K562 (cell line): ENCODE data around the gene ELOVL1. TPM values are rescaled to one million over a fixed set of nuclear protein-coding genes. Genes with fewer than 3 reads are reported as not detected.

Experiments used
- BHLHE40 ChIP-seq: IDR thresholded peaks from 2 replicates; pipeline ENCODE4 v1.6.1; 2011; ENCODE audit warnings: low read length, improper control_type of control experiment
- CTCF ChIP-seq, 3 experiments: IDR thresholded peaks in 2 of 3; conservative IDR thresholded peaks in 1 of 3; 2 replicates each; pipeline ENCODE4 v1.5.1; 2011 to 2012; ENCODE audit warnings: low read length in 3 of 3, mild to moderate bottlenecking in 3 of 3, control low read depth in 2 of 3, improper control_type of control experiment in 1 of 3, inconsistent platforms in 1 of 3, low read depth in 1 of 3, mixed read lengths in 1 of 3, moderate library complexity in 1 of 3; ENCODE audit not compliant: insufficient read depth in 2 of 3
- ERF ChIP-seq: fragments of 450-650 bp; formaldehyde crosslinking; IDR thresholded peaks from 2 replicates; pipeline ENCODE4 v1.4.0; 2020; ENCODE audit warnings: mild to moderate bottlenecking, mixed read lengths
- ESRRA ChIP-seq: fragments of 450-650 bp; IDR thresholded peaks from 2 replicates; pipeline ENCODE4 v1.6.1; 2014; ENCODE audit warnings: low read depth, mild to moderate bottlenecking, moderate library complexity, borderline replicate concordance
- ETS2 ChIP-seq: IDR thresholded peaks from 2 replicates; pipeline ENCODE4 v1.6.1; 2016; ENCODE audit warnings: borderline replicate concordance, missing genetic modification characterization, mild to moderate bottlenecking, moderate library complexity, missing compliant biosample characterization; ENCODE audit not compliant: poor library complexity, severe bottlenecking
- ETV5 ChIP-seq: sonication (generic); formaldehyde crosslinking; IDR thresholded peaks from 2 replicates; pipeline ENCODE4 v1.4.0; 2020; ENCODE audit warnings: low read depth, mild to moderate bottlenecking, missing genetic modification reagents
- GATAD2A ChIP-seq: fragments of 450-650 bp; IDR thresholded peaks from 2 replicates; pipeline ENCODE4 v1.6.1; 2017
- HMG20B ChIP-seq: fragments of 250-450 bp; sonication (Bioruptor Pico); IDR thresholded peaks from 2 replicates; pipeline ENCODE4 v1.5.0; 2021; ENCODE audit warnings: mild to moderate bottlenecking
- MYNN ChIP-seq, 2 experiments: sonication (generic); formaldehyde crosslinking in 1 of 2; IDR thresholded peaks; 2 replicates each; pipeline versions ENCODE4 v1.5.0 to v1.6.1; 2016 to 2020; ENCODE audit warnings: antibody characterized with exemption in 1 of 2, missing genetic modification reagents in 1 of 2
- NBN ChIP-seq: fragments of 450-650 bp; IDR thresholded peaks from 2 replicates; pipeline ENCODE4 v1.6.1; 2016; ENCODE audit warnings: low read depth, mild to moderate bottlenecking
- NFATC3 ChIP-seq: fragments of 450-650 bp; IDR thresholded peaks from 2 replicates; pipeline ENCODE4 v1.6.1; 2017; ENCODE audit warnings: mild to moderate bottlenecking
- POLR2A ChIP-seq: fragments of 450-650 bp; conservative IDR thresholded peaks from 2 replicates; pipeline ENCODE4 v1.6.1; 2016
- PYGO2 ChIP-seq: fragments of 450-650 bp; IDR thresholded peaks from 2 replicates; pipeline ENCODE4 v1.6.1; 2016; ENCODE audit warnings: mild to moderate bottlenecking, missing genetic modification characterization, moderate library complexity, missing compliant biosample characterization
- RBFOX2 ChIP-seq: fragments of 200-400 bp; formaldehyde crosslinking; IDR thresholded peaks from 2 replicates; pipeline ENCODE4 v1.6.1; 2017; ENCODE audit warnings: low read depth, mild to moderate bottlenecking, low read length, moderate library complexity
- SAFB2 ChIP-seq: fragments of 200-400 bp; formaldehyde crosslinking; IDR thresholded peaks from 2 replicates; pipeline ENCODE4 v1.6.1; 2018; ENCODE audit warnings: borderline replicate concordance, low read length, low read depth, moderate library complexity; ENCODE audit not compliant: severe bottlenecking
- STAT5A ChIP-seq: IDR thresholded peaks from 2 replicates; pipeline ENCODE4 v1.6.1; 2012; ENCODE audit warnings: low read length, inconsistent platforms, borderline replicate concordance
- STAT5B ChIP-seq: fragments of 250-450 bp; sonication (Bioruptor Pico); IDR thresholded peaks from 2 replicates; pipeline ENCODE4 v1.8.0; 2021; ENCODE audit warnings: mild to moderate bottlenecking, inconsistent platforms
- TEAD1 ChIP-seq, 2 experiments: fragments of 450-650 bp in 1 of 2; sonication (generic) in 1 of 2; formaldehyde crosslinking; IDR thresholded peaks; 2 replicates each; pipeline versions ENCODE4 v1.4.0 to v1.8.0; 2020 to 2022; ENCODE audit warnings: mild to moderate bottlenecking in 2 of 2, missing genetic modification reagents in 1 of 2
- TEAD4 ChIP-seq, 2 experiments: sonication (generic) in 1 of 2; formaldehyde crosslinking in 1 of 2; IDR thresholded peaks; 2 replicates each; pipeline versions ENCODE4 v1.6.1 to v1.8.0; 2012 to 2022; ENCODE audit warnings: borderline replicate concordance in 1 of 2, inconsistent platforms in 1 of 2, low read length in 1 of 2, mild to moderate bottlenecking in 1 of 2, missing genetic modification reagents in 1 of 2
- TOE1 ChIP-seq, 2 experiments: fragments of 450-650 bp in 1 of 2; sonication (generic) in 1 of 2; formaldehyde crosslinking in 1 of 2; IDR thresholded peaks; 2 replicates each; pipeline versions ENCODE4 v1.7.1 to v1.8.0; 2016 to 2022; ENCODE audit warnings: borderline replicate concordance in 2 of 2, mild to moderate bottlenecking in 2 of 2, antibody characterized with exemption in 1 of 2, inconsistent platforms in 1 of 2, low read depth in 1 of 2, missing genetic modification reagents in 1 of 2, moderate library complexity in 1 of 2
- ZNF24 ChIP-seq: fragments of 450-650 bp; IDR thresholded peaks from 2 replicates; pipeline ENCODE4 v1.6.1; 2016
- ZNF584 ChIP-seq: fragments of 200-800 bp; sonication (Bioruptor generic); IDR thresholded peaks from 2 replicates; pipeline ENCODE4 v1.6.1; 2016; ENCODE audit warnings: low read depth, mild to moderate bottlenecking, missing genetic modification characterization, missing compliant biosample characterization
- polyA plus RNA-seq, 8 experiments: library from polyadenylated mRNA; depleted of rRNA in 4 of 8; stranded (reverse) in 5 of 8; unstranded in 3 of 8; fragments of >200 nt; fragmentation: Nextera tagmentation in 2 of 8; fragmentation: Illumina TruSeq in 1 of 8; extraction: Ambion mirVana in 2 of 8; extraction: Trizol in 1 of 8; gene quantifications; 2 replicates each; pipeline versions ENCODE4 v1.2.1 to v1.2.3, GENCODE V29; 2011 to 2014; ENCODE audit warnings: inconsistent platforms in 1 of 8, missing spikeins in 1 of 8
- total RNA-seq, 7 experiments: library from RNA; depleted of rRNA in 6 of 7; stranded (reverse); fragments of >200 nt in 6 of 7; fragmentation: Illumina TruSeq in 2 of 7; extraction: Trizol in 2 of 7; gene quantifications; 2 replicates each; pipeline versions ENCODE4 v1.2.1 to v1.2.3, GENCODE V29; 2011 to 2021; ENCODE audit warnings: low replicate concordance in 1 of 7

ELOVL1 gene
- total and polyA plus RNA-seq, 9 of the 15 experiments (the other 6 are each of a cell fraction or from before 2014, with no cell fraction given) = 51.0 to 157 (median 70.3) TPM

- TF ChIP-seq ETV5 (CRISPR knock-in tag) (no peak; the same call in 1 of the 2 replicates), NBN (no peak), SAFB2 (no peak), ERF (CRISPR knock-in tag) (peak; percentile 57; the same call in 1 of the 2 replicates), GATAD2A (no peak), RBFOX2 (peak; percentile 96), PYGO2 (tag) (no peak), TEAD4 (IDR thresholded peaks at IDR 0.05; ENCODE audit: low read length) (no peak), TEAD4 (CRISPR knock-in tag; IDR thresholded peaks at IDR 0.05; ENCODE audit: borderline replicate concordance) (no peak), STAT5A (no peak), BHLHE40 (no peak), POLR2A (peak; percentile 90), MYNN (IDR thresholded peaks at IDR 0.05) (peak; percentile 43; the same call in 1 of the 2 replicates), MYNN (CRISPR knock-in tag; IDR thresholded peaks at IDR 0.05) (no peak), STAT5B (CRISPR knock-in tag) (no peak), ZNF584 (CRISPR knock-in tag) (no peak), TEAD1 (CRISPR knock-in tag; IDR thresholded peaks at IDR 0.05) (0 out of 4 replicates have a peak, but pooled peaks of 1 of the 2 experiments have one; percentile 13), CTCF (IDR thresholded peaks at IDR 0.05 in 2 of 3, conservative IDR thresholded peaks at IDR 0.05 in 1 of 3; ENCODE audit: insufficient read depth in 2 of 3, low read depth in 1 of 3, low read length in 3 of 3) (no peak; a peak in 1 of 6 replicates), ZNF24 (no peak), ETS2 (tag) (no peak), NFATC3 (no peak), ESRRA (no peak), HMG20B (CRISPR knock-in tag) (no peak), TOE1 (IDR thresholded peaks at IDR 0.05; ENCODE audit: borderline replicate concordance) (0 out of 2 replicates have a peak, but pooled peaks have one; percentile 39), TOE1 (CRISPR knock-in tag; IDR thresholded peaks at IDR 0.05; ENCODE audit: borderline replicate concordance, low read depth) (peak; percentile 83; the same call in 1 of the 2 replicates)
Measured at GRCh38 chr1:43358746-43359693, 8.8 kb downstream of the ELOVL1 start, which contains the start of gene CDC20 (continued).
